GM12878 (cell line): ENCODE data around the gene BEST4. TPM values are rescaled to one million over a fixed set of nuclear protein-coding genes. Genes with fewer than 3 reads are reported as not detected.
"Not testable (repeated sequence)": the region's sequence is repeated elsewhere in the genome, so short reads cannot be mapped to it uniquely, and the experiment has no call there.

Experiments
- ATAC-seq: fragments of 200-7000 bp; cut with Tn5 transposase; 3 replicates; pipeline ENCODE4 v1.9.1; 2020; ENCODE audit warnings: mild to moderate bottlenecking, moderate library complexity
- BruUV-seq: library from RNA; stranded (reverse); fragments of 400-500 nt; replicated peaks from 2 replicates; lab custom pipeline; 2021; lab: Mats Ljungman, UMichigan
- CTCF ChIA-PET: fragments of 300-600 bp; sonication (Branson Sonifier 250); formaldehyde crosslinking; extraction: SDS; loops from one replicate; lab custom pipeline; 2021; ENCODE audit warnings: inconsistent platforms; lab: Yijun Ruan, JAX
- POLR2A ChIA-PET: fragments of 350-600 bp; formaldehyde crosslinking; extraction: SDS; loops from one replicate; lab custom pipeline; 2021; ENCODE audit warnings: inconsistent platforms; lab: Charles Lee
- RAD21 ChIA-PET: fragments of 300-600 bp; sonication (Branson Sonifier 250); formaldehyde crosslinking; loops from one replicate; lab custom pipeline; 2023; ENCODE audit warnings: antibody characterized with exemption; ENCODE audit not compliant: unreplicated experiment; lab: Charles Lee
- SMC1A ChIA-PET: fragments of 300-600 bp; sonication (Branson Sonifier 250); formaldehyde crosslinking; loops from one replicate; lab custom pipeline; 2023; ENCODE audit not compliant: unreplicated experiment, uncharacterized antibody; lab: Charles Lee
- DNase-seq: peaks from one replicate; pipeline ENCODE4 v3.0.0-alpha.2; 2011; ENCODE audit warnings: low read depth, low spot score
- FAIRE-seq: peaks from 3 replicates; lab custom pipeline; 2011; peaks lifted over from hg19 to GRCh38; lab: Jason Lieb, UNC
- H2AFZ ChIP-seq: 2 replicates; pipeline ENCODE4 v1.6.0; 2011; ENCODE audit warnings: low read depth, low read length, control low read depth; ENCODE audit not compliant: control insufficient read depth
- H3K27ac ChIP-seq: 2 replicates; pipeline ENCODE4 v1.5.1; 2011; ENCODE audit warnings: control low read depth; ENCODE audit not compliant: control insufficient read depth, insufficient read depth
- H3K27me3 ChIP-seq, 2 experiments: replicated peaks in 1 of 2; 2 replicates each; pipeline versions ENCODE4 v1.6.0 to v1.6.1; 2011; ENCODE audit warnings: low read length in 1 of 2; ENCODE audit not compliant: control insufficient read depth in 2 of 2, insufficient read depth in 2 of 2
- H3K36me3 ChIP-seq, 2 experiments: 2 replicates each; pipeline ENCODE4 v1.5.1; 2011; ENCODE audit warnings: low read length in 1 of 2; ENCODE audit not compliant: control insufficient read depth in 2 of 2, insufficient read depth in 2 of 2
- H3K4me1 ChIP-seq: 2 replicates; pipeline ENCODE4 v1.6.1; 2011; ENCODE audit warnings: mild to moderate bottlenecking, low read length, moderate library complexity, mixed read lengths; ENCODE audit not compliant: control insufficient read depth, insufficient read depth
- H3K4me2 ChIP-seq: 2 replicates; pipeline ENCODE4 v1.6.0; 2011; ENCODE audit warnings: control low read depth; ENCODE audit not compliant: control insufficient read depth, insufficient read depth
- H3K4me3 ChIP-seq: fragments of 200-600 bp; sonication (generic); 2 replicates; pipeline ENCODE4 v1.5.1; 2016
- H3K79me2 ChIP-seq: 2 replicates; pipeline ENCODE4 v1.6.0; 2011; ENCODE audit warnings: low read length; ENCODE audit not compliant: control insufficient read depth, insufficient read depth
- H3K9ac ChIP-seq: 2 replicates; pipeline ENCODE4 v1.8.0; 2011; ENCODE audit warnings: low read length, control low read depth, mixed read lengths; ENCODE audit not compliant: control insufficient read depth, insufficient read depth
- H3K9me3 ChIP-seq: replicated peaks from 3 replicates; pipeline ENCODE4 v1.5.1; 2011; ENCODE audit warnings: mild to moderate bottlenecking, low read length; ENCODE audit not compliant: control insufficient read depth, insufficient read depth
- H4K20me1 ChIP-seq: 2 replicates; pipeline ENCODE4 v1.6.0; 2011; ENCODE audit not compliant: control insufficient read depth, insufficient read depth
- BMI1 ChIP-seq: fragments of 450-650 bp; IDR thresholded peaks from 2 replicates; pipeline ENCODE4 v1.6.1; 2016; ENCODE audit warnings: mild to moderate bottlenecking, moderate library complexity, borderline replicate concordance
- CBX3 ChIP-seq: fragments of 200-600 bp; sonication (generic); IDR thresholded peaks from 2 replicates; pipeline ENCODE4 v1.6.1; 2016; ENCODE audit warnings: low read depth, borderline replicate concordance
- FOXM1 ChIP-seq: IDR thresholded peaks from 2 replicates; pipeline ENCODE4 v1.6.1; 2012; ENCODE audit warnings: low read depth, mild to moderate bottlenecking, inconsistent platforms, low read length, moderate library complexity
- JUNB ChIP-seq: IDR thresholded peaks from 2 replicates; pipeline ENCODE4 v1.6.1; 2016; ENCODE audit warnings: antibody characterized with exemption, mild to moderate bottlenecking
- KDM1A ChIP-seq: fragments of 200-600 bp; sonication (generic); IDR thresholded peaks from 2 replicates; pipeline ENCODE4 v1.6.1; 2016; ENCODE audit warnings: borderline replicate concordance
- KLF5 ChIP-seq: fragments of 450-650 bp; IDR thresholded peaks from 2 replicates; pipeline ENCODE4 v1.6.1; 2014; ENCODE audit warnings: mild to moderate bottlenecking; ENCODE audit not compliant: partially characterized antibody
- NFXL1 ChIP-seq: fragments of 450-650 bp; IDR thresholded peaks from 2 replicates; pipeline ENCODE4 v1.6.1; 2017; ENCODE audit warnings: antibody characterized with exemption, mild to moderate bottlenecking, borderline replicate concordance
- NFYA ChIP-seq: IDR thresholded peaks from 2 replicates; pipeline ENCODE4 v1.6.1; 2011; ENCODE audit warnings: low read depth, mild to moderate bottlenecking, low read length, improper control_type of control experiment, borderline replicate concordance
- POLR2AphosphoS5 ChIP-seq: IDR thresholded peaks from 2 replicates; pipeline ENCODE4 v1.6.1; 2011; ENCODE audit warnings: mild to moderate bottlenecking, low read length, inconsistent platforms
- SIX5 ChIP-seq: IDR thresholded peaks from 2 replicates; pipeline ENCODE4 v1.6.1; 2011; ENCODE audit warnings: mild to moderate bottlenecking, low read depth, low read length, moderate library complexity; ENCODE audit not compliant: severe bottlenecking
- SP1 ChIP-seq: IDR thresholded peaks from one replicate; pipeline ENCODE4 v1.6.1; 2011; ENCODE audit warnings: low read depth, low read length
- TCF12 ChIP-seq: IDR thresholded peaks from 2 replicates; pipeline ENCODE4 v1.6.1; 2011; ENCODE audit warnings: low read depth, mild to moderate bottlenecking, low read length
- ZNF24 ChIP-seq: fragments of 450-650 bp; IDR thresholded peaks from 2 replicates; pipeline ENCODE4 v1.6.1; 2017; ENCODE audit warnings: antibody characterized with exemption, mild to moderate bottlenecking
- WGBS: methylation state at CpG from one replicate; pipeline ENCODE4 v1.1.6; 2016; ENCODE audit warnings: low lambda C conversion rate; ENCODE audit not compliant: insufficient replicate concordance, insufficient coverage; ENCODE audit errors: missing lambda C conversion rate; 5-methylcytosine and 5-hydroxymethylcytosine counted together
- in situ Hi-C: fragments of 300-500 bp; cut with MboI; formaldehyde crosslinking; loops from 9 replicates; pipeline ENCODE4 v1.14.3; 2018; ENCODE audit warnings: mixed read lengths
- intact Hi-C: fragments of 100-400 bp; cut with micrococcal nuclease; formaldehyde crosslinking; loops from one replicate; pipeline ENCODE4 v1.14.2; 2022; ENCODE audit not compliant: unreplicated experiment
- polyA plus RNA-seq, 11 experiments: library from polyadenylated mRNA; depleted of rRNA in 4 of 11; unstranded in 6 of 11; stranded (reverse) in 5 of 11; fragments of >200 nt; fragmentation: Nextera tagmentation in 4 of 11; fragmentation: Illumina TruSeq in 1 of 11; extraction: Ambion mirVana in 4 of 11; extraction: Trizol in 1 of 11; gene quantifications; 1 replicate in 1 of 11; 2 replicates in 10 of 11; pipeline versions ENCODE4 v1.2.1 to v1.2.3, GENCODE V29; 2011 to 2016; ENCODE audit warnings: inconsistent platforms in 2 of 11, missing spikeins in 2 of 11, low read depth in 1 of 11
- total RNA-seq, 4 experiments: library from RNA; depleted of rRNA in 3 of 4; stranded (reverse); fragments of >200 nt in 3 of 4; fragmentation: Illumina TruSeq in 1 of 4; extraction: Trizol in 1 of 4; gene quantifications; 2 replicates each; pipeline versions ENCODE4 v1.2.1 to v1.2.3, GENCODE V29; 2013 to 2021
- TF ChIP-seq, protein P1 (sequence below): fragments of 450-650 bp; formaldehyde crosslinking; IDR thresholded peaks from 2 replicates; pipeline ENCODE4 v1.4.0; 2022; ENCODE audit warnings: mild to moderate bottlenecking, moderate library complexity

The BEST4 gene
- total and polyA plus RNA-seq, 10 of the 15 experiments (the other 5 are each of a cell fraction or from before 2014, with no cell fraction given), result 0.06 to 1.3 (median 0.42) TPM

- H4K20me1 ChIP-seq, H3K4me2 ChIP-seq, H3K27me3 ChIP-seq, H3K9ac ChIP-seq, H3K36me3 ChIP-seq, H3K9me3 ChIP-seq, BruUV-seq, intact Hi-C loops, H3K4me1 ChIP-seq, ATAC-seq, SMC1A ChIA-PET, in situ Hi-C loops, H3K27ac ChIP-seq, H2AFZ ChIP-seq, DNase-seq, FAIRE-seq, H3K4me3 ChIP-seq, CTCF ChIA-PET, H3K79me2 ChIP-seq: not testable (repeated sequence)
- RAD21 ChIA-PET, result interaction anchor here (1.4 kb wide), 1 partner anchor 24 kb away, joined by 6 read pairs; the partner anchor contains the start of gene PLK3
- WGBS, result 72% methylated on average over 6 of the region's 6 CpGs
- POLR2A ChIA-PET, result interaction anchor here (0.9 kb wide), 1 partner anchor 26 kb away, joined by 3 read pairs; no protein-coding TSS in a partner anchor
Observed at GRCh38 chr1:44824392-44824791, 36.4 kb upstream of the BEST4 start.

DNA sequence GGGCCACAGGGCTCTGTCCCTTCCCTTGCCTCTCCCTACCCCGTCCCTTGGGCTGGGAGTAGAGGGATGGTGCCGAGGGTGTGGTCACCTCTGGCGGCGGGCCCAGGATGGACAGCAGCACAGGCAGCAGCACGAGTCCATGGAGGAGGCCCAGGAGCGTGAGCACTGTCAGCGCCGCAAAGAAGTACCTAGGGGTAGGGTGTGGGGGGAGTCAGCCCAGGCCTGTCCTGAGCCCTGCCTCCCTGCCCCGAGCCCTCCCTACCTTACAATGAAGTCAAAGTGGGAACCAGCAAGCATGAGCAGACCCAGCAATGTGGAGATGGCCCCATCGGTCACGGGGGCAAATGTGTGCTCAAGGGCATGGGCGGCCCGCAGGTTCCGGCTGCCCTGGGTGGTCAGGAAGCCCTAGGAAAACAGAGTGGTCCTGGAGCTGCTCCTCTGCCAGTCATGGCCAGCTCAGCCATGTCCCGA, 35.0 kb upstream of the BEST4 start:
- no peaks in the 10 kb centered on the region; a peak in 1 of 4 replicates for H3K27me3 ChIP-seq
- ATAC-seq, result no peak
- H3K79me2 ChIP-seq, result no peaks in the 10 kb centered on the region
- H3K27ac ChIP-seq, result no peak overlapping the region
- BruUV-seq, result no TSS peak
- no peak overlapping the region for H3K4me2 ChIP-seq
- WGBS, result 87% methylated on average over 15 of the region's 15 CpGs
- no peak overlapping the region for H3K4me3 ChIP-seq
- H3K9me3 ChIP-seq, result no peaks in the 10 kb centered on the region
- in situ Hi-C loops (no loop called here), intact Hi-C loops (no loop called here)
- ChIA-PET CTCF (interaction anchor here (0.9 to 3.6 kb wide), 7 partner anchors 10 to 33 kb away, joined by 3 to 21 read pairs (median 5); partner anchors contain the start of gene PLK3), RAD21 (interaction anchor here (0.7 to 2.1 kb wide), 6 partner anchors 13 to 480 kb away, joined by 3 to 5 read pairs (median 3); partner anchors contain the start of genes HECTD3, PLK3 and UROD), POLR2A (interaction anchor here (0.6 to 3.6 kb wide), 3 partner anchors 14 to 480 kb away, joined by 4 to 23 read pairs (median 5); partner anchors contain the start of gene BTBD19), SMC1A (interaction anchor here (0.9 to 1.1 kb wide), 3 partner anchors 18 to 94 kb away, joined by 3 read pairs; no protein-coding TSS in a partner anchor)
- H2AFZ ChIP-seq, result no peak overlapping the region
- no peaks in the 10 kb centered on the region for H3K36me3 ChIP-seq
- DNase-seq, result no peak
- no peaks in the 10 kb centered on the region for H4K20me1 ChIP-seq
- FAIRE-seq, result no peak
- H3K9ac ChIP-seq, result no peak overlapping the region
- H3K4me1 ChIP-seq, result peaks cover 4% of the 10 kb centered on the region
- TF ChIP-seq SIX5 (no peak), ZNF24 (no peak), FOXM1 (no peak), JUNB (no peak), NFYA (no peak), TCF12 (no peak), POLR2AphosphoS5 (no peak), KDM1A (no peak), SP1 (no peak), KLF5 (no peak), CBX3 (no peak), NFXL1 (no peak), BMI1 (no peak)
- TF ChIP-seq, protein P1, sequence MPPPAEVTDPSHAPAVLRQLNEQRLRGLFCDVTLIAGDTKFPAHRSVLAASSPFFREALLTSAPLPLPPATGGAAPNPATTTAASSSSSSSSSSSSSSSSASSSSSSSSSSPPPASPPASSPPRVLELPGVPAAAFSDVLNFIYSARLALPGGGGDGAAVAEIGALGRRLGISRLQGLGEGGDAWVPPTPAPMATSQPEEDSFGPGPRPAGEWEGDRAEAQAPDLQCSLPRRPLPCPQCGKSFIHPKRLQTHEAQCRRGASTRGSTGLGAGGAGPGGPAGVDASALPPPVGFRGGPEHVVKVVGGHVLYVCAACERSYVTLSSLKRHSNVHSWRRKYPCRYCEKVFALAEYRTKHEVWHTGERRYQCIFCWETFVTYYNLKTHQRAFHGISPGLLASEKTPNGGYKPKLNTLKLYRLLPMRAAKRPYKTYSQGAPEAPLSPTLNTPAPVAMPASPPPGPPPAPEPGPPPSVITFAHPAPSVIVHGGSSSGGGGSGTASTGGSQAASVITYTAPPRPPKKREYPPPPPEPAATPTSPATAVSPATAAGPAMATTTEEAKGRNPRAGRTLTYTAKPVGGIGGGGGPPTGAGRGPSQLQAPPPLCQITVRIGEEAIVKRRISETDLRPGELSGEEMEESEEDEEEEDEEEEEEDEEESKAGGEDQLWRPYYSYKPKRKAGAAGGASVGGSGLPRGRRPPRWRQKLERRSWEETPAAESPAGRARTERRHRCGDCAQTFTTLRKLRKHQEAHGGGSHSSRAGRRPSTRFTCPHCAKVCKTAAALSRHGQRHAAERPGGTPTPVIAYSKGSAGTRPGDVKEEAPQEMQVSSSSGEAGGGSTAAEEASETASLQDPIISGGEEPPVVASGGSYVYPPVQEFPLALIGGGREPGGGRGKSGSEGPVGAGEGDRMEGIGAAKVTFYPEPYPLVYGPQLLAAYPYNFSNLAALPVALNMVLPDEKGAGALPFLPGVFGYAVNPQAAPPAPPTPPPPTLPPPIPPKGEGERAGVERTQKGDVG, result no peak
